Astrocyte of the cerebellum (primary cell): ENCODE measurements around the gene PDHX.
A peak's percentile ranks its signal among the peaks of the same experiment; 100 is the strongest.

Experiments
- DNase-seq: peaks from one replicate; pipeline ENCODE4 v3.0.0-alpha.2; 2011; ENCODE audit warnings: low read depth
- H3K4me3 ChIP-seq: 2 replicates; pipeline ENCODE4 v1.5.1; 2011; ENCODE audit warnings: mild to moderate bottlenecking, low read depth, low read length, moderate library complexity
- CTCF ChIP-seq: IDR thresholded peaks from 2 replicates; pipeline ENCODE4 v1.5.1; 2012; ENCODE audit warnings: low read length, low read depth, moderate library complexity, mild to moderate bottlenecking; ENCODE audit errors: missing control alignments
- in situ Hi-C: cut with HindIII; loops from 2 replicates; pipeline ENCODE4 v1.10.0; 2017; ENCODE audit warnings: low sequenced_read_pairs

PDHX gene

GRCh38 chr11:34970480-34970879, 54.1 kb downstream of the PDHX start:
- in situ Hi-C loops: no loop called here
- no peak overlapping the region for H3K4me3 ChIP-seq
- DNase-seq: no peak
- no peak for TF ChIP-seq CTCF

DNA sequence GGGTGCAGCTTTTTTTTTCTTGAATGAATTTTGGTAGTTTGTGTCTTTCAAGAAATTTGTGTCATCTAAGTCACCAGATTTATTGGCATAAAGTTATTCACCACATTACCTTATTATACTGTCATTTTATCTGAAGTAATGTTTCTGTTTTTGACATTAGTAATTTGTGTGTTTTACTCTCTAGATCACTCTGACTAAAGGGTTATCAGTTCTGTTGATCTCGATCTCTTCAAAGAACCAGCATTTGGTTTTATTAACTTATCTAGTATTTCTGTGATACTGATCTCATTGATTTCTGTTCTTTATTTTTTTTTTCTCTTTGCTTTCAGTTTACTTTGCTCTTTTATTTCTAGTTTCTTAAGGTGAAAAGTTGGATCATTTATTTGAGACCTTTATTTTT, 55.5 kb downstream of the PDHX start:
- no peak overlapping the region for H3K4me3 ChIP-seq
- in situ Hi-C loops: no loop called here
- no peak for DNase-seq
- no peak for TF ChIP-seq CTCF

DNA sequence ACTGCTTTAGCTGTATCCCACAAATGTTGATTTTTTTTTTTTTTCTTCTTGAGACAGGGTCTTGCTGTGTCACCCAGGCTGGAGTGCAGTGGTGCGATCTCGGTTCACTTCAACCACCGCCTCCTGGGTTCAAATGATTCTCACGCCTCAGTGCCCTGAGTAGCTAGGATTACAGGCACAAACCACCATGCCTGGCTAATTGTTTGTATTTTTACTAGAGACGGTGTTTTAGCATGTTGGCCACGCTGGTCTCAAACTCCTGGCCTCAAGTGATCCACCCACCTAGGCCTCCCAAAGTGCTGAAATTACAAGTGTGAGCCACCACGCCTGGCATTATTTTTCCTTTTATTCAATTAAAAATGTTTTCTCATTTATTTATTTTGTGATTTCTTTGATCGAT, 55.9 kb downstream of the PDHX start:
- DNase-seq: no peak
- no peak for TF ChIP-seq CTCF
- in situ Hi-C loops: no loop called here
- no peak overlapping the region for H3K4me3 ChIP-seq

DNA sequence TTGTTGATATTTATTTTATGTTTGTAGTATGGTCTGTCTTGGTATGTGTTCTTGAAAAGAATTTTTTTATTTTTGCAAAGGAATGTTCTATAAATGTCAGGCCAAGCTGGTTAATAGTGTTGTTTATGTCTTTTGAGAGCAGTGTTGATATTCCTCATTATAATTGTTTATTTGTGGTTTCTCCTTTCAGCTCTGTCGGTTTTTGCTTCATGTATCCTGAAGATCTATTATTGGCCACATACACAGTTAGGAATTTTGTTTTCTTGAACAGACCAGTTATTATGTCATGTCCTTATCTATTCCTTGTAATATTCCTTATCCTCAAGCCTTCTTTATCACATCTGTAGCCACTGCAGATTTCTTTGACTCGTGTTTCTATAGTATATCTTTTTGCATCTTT, 56.5 kb downstream of the PDHX start:
- no peak for TF ChIP-seq CTCF
- DNase-seq: peak; percentile 4
- no peak overlapping the region for H3K4me3 ChIP-seq
- in situ Hi-C loops: no loop called here

DNA sequence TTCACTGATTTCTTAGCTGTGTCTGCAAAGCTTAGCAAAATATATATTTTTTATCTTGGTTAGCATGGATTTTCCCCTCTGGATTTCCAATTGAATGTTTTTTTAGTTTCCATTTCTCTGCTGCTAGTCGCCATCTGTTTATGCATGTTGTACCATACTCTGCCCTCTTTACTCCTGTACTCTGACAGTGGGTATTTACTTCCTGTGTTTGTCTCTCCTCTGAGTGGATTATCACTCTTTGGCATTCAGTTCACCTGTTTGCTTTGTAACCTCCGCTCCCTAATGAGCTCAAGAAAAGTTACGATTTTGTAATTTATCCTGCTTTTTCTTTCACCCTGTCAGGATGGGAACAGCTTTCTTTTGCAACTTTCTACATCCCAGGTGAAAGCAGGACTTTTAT, 59.1 kb downstream of the PDHX start:
- in situ Hi-C loops: no loop called here
- TF ChIP-seq CTCF: no peak
- DNase-seq: no peak
- no peak overlapping the region for H3K4me3 ChIP-seq

DNA sequence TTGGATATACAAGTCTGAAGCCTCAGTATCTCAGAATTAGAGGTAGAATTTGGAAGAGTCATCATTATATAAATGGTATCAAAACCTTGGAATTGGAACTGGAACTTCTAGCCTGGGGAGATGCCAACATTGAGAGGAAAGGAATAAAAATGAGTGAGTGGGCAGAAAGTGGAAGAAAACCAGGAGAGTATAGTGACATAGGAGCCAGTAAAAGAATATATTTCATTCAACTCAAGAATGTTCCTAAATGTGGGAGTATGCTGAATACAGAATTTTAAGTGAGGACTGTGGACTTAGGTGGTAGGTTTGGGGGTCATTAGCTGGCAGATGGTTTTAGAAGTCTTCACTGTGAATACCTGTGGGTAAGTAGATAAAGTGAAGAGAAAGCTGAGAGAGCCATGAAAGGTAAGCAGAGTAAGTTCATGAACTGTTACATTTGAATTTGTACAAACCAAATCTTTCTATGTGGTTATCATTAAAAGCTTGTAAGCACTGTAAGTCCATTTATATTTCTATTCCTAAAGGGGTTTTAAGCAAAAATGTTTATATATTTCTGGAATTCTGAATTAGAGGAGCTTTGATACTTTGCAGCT, 60.2 kb downstream of the PDHX start:
- in situ Hi-C loops: no loop called here
- H3K4me3 ChIP-seq: no peak overlapping the region
- no peak for TF ChIP-seq CTCF
- no peak for DNase-seq
